WTC11 (cell line): ENCODE data around the gene KARS1. TPM values are rescaled to one million over a fixed set of nuclear protein-coding genes. Genes with fewer than 3 reads are reported as not detected.

Source experiments
- ATAC-seq: fragments of 200-7000 bp; cut with Tn5 transposase; 2 replicates; pipeline ENCODE4 v1.10.0; 2021; ENCODE audit warnings: mild to moderate bottlenecking, moderate library complexity
- CTCF ChIA-PET: fragments of 300-600 bp; sonication (Branson Sonifier 250); formaldehyde crosslinking; loops from one replicate; lab custom pipeline; 2021; ENCODE audit warnings: antibody characterized with exemption; lab: Charles Lee
- POLR2A ChIA-PET: fragments of 350-600 bp; sonication (Branson Sonifier 250); formaldehyde crosslinking; loops from one replicate; lab custom pipeline; 2021; ENCODE audit warnings: antibody characterized with exemption; lab: Charles Lee
- DNase-seq: peaks from one replicate; pipeline ENCODE4 v3.0.0; 2021; ENCODE audit warnings: low spot score
- H3K27ac Mint-ChIP-seq: 2 replicates; pipeline ENCODE4 v1.8.0; 2021; ENCODE audit warnings: mixed read lengths
- H3K27me3 Mint-ChIP-seq: 2 replicates; pipeline ENCODE4 v1.8.0; 2021; ENCODE audit warnings: low read depth, mild to moderate bottlenecking, moderate library complexity, mixed read lengths
- H3K36me3 Mint-ChIP-seq: 2 replicates; pipeline ENCODE4 v1.8.0; 2021; ENCODE audit warnings: mixed read lengths
- H3K4me1 Mint-ChIP-seq: 2 replicates; pipeline ENCODE4 v1.8.0; 2022; ENCODE audit warnings: mixed read lengths
- H3K4me3 Mint-ChIP-seq: 2 replicates; pipeline ENCODE4 v1.8.0; 2021; ENCODE audit warnings: mild to moderate bottlenecking, moderate library complexity, mixed read lengths
- H3K9me3 Mint-ChIP-seq: 2 replicates; pipeline ENCODE4 v1.8.0; 2021; ENCODE audit warnings: mixed read lengths
- E2F4 ChIP-seq: sonication (generic); formaldehyde crosslinking; IDR thresholded peaks from 2 replicates; pipeline ENCODE4 v1.8.1; 2022; ENCODE audit warnings: low read depth, mild to moderate bottlenecking, moderate library complexity, missing genetic modification reagents, borderline replicate concordance
- ESRRA ChIP-seq: sonication (generic); formaldehyde crosslinking; IDR thresholded peaks from 2 replicates; pipeline ENCODE4 v1.8.1; 2022; ENCODE audit warnings: mild to moderate bottlenecking, missing genetic modification reagents, borderline replicate concordance
- GABPB1 ChIP-seq: sonication (generic); formaldehyde crosslinking; IDR thresholded peaks from 2 replicates; pipeline ENCODE4 v1.8.1; 2023; ENCODE audit warnings: mild to moderate bottlenecking, missing genetic modification reagents
- GTF2I ChIP-seq: fragments of 250-450 bp; sonication (Bioruptor Pico); conservative IDR thresholded peaks from 2 replicates; pipeline ENCODE4 v1.4.0; 2021; ENCODE audit warnings: mild to moderate bottlenecking
- IRF1 ChIP-seq: sonication (generic); formaldehyde crosslinking; IDR thresholded peaks from 2 replicates; pipeline ENCODE4 v1.8.0; 2023; ENCODE audit warnings: missing genetic modification reagents
- KAT7 ChIP-seq: sonication (generic); formaldehyde crosslinking; IDR thresholded peaks from 2 replicates; pipeline ENCODE4 v1.8.1; 2023; ENCODE audit warnings: missing genetic modification reagents, mild to moderate bottlenecking, borderline replicate concordance
- NFATC4 ChIP-seq: fragments of 250-450 bp; sonication (Bioruptor Pico); IDR thresholded peaks from 2 replicates; pipeline ENCODE4 v1.9.0; 2021; ENCODE audit warnings: mild to moderate bottlenecking
- PRDM15 ChIP-seq: sonication (generic); formaldehyde crosslinking; IDR thresholded peaks from 2 replicates; pipeline ENCODE4 v1.8.0; 2022; ENCODE audit warnings: missing genetic modification reagents
- PREB ChIP-seq: sonication (generic); formaldehyde crosslinking; IDR thresholded peaks from 2 replicates; pipeline ENCODE4 v1.8.1; 2022; ENCODE audit warnings: mild to moderate bottlenecking, missing genetic modification reagents, moderate library complexity, borderline replicate concordance
- RELA ChIP-seq: sonication (generic); formaldehyde crosslinking; IDR thresholded peaks from 2 replicates; pipeline ENCODE4 v1.8.1; 2022; ENCODE audit warnings: missing genetic modification reagents, mild to moderate bottlenecking, borderline replicate concordance
- RORB ChIP-seq: fragments of 250-450 bp; sonication (Bioruptor Pico); IDR thresholded peaks from 2 replicates; pipeline ENCODE4 v1.9.0; 2021; ENCODE audit warnings: mild to moderate bottlenecking
- TCF7 ChIP-seq: sonication (generic); formaldehyde crosslinking; IDR thresholded peaks from 2 replicates; pipeline ENCODE4 v1.8.0; 2022; ENCODE audit warnings: mild to moderate bottlenecking, low read depth, missing genetic modification reagents, moderate library complexity
- ZNF121 ChIP-seq: sonication (generic); formaldehyde crosslinking; IDR thresholded peaks from 2 replicates; pipeline ENCODE4 v1.8.0; 2023; ENCODE audit warnings: missing genetic modification reagents
- ZNF263 ChIP-seq: sonication (generic); formaldehyde crosslinking; IDR thresholded peaks from 2 replicates; pipeline ENCODE4 v1.8.1; 2022; ENCODE audit warnings: low read depth, mild to moderate bottlenecking, moderate library complexity, missing genetic modification reagents
- total RNA-seq: library from RNA; stranded (reverse); gene quantifications from 3 replicates; pipeline ENCODE4 v1.2.3, GENCODE V29; 2021

The KARS1 gene
- total RNA-seq, 1 experiment from 2014 or later = 199 TPM

GRCh38 chr16:75628351-75628750 is 19.1 kb downstream of the KARS1 start (continued):
- no peak for TF ChIP-seq NFATC4 (CRISPR knock-in tag)

GRCh38 chr16:75627851-75628250 is 19.6 kb downstream of the KARS1 start:
- Mint-ChIP-seq H3K9me3 (no peaks in the 10 kb centered on the region), H3K27me3 (no peaks in the 10 kb centered on the region), H3K4me1 (no peaks in the 10 kb centered on the region), H3K4me3 (no peak overlapping the region)
- DNase-seq = no peak
- POLR2A ChIA-PET = interaction anchor here (0.5 kb wide), 1 partner anchor 12 kb away, joined by 4 read pairs; no protein-coding TSS in a partner anchor
- TF ChIP-seq GTF2I (CRISPR knock-in tag) = no peak
- TF ChIP-seq, all 79 proteins: peak for 0
- peaks cover 68% of the 10 kb centered on the region for H3K36me3 Mint-ChIP-seq
- no peak for ATAC-seq
- H3K27ac Mint-ChIP-seq = no peak overlapping the region
- CTCF ChIA-PET = no interaction called here

GRCh38 chr16:75626806-75627205 is 20.7 kb downstream of the KARS1 start:
- Mint-ChIP-seq H3K4me3 (no peak overlapping the region), H3K27ac (no peak overlapping the region), H3K9me3 (no peaks in the 10 kb centered on the region), H3K36me3 (peaks cover 61% of the 10 kb centered on the region), H3K4me1 (peaks cover 6% of the 10 kb centered on the region), H3K27me3 (no peaks in the 10 kb centered on the region)
- CTCF ChIA-PET = no interaction called here
- POLR2A ChIA-PET = no interaction called here
- no peak for DNase-seq
- no peak for TF ChIP-seq RELA
- ATAC-seq = no peak

- no peaks in the 10 kb centered on the region for H3K27me3 Mint-ChIP-seq
- DNase-seq = no peak
- no peaks in the 10 kb centered on the region for H3K9me3 Mint-ChIP-seq
- ChIA-PET CTCF (no interaction called here), POLR2A (no interaction called here)
- no peak for TF ChIP-seq TCF7
- TF ChIP-seq ESRRA = no peak
- no peak for TF ChIP-seq KAT7 (CRISPR knock-in tag)
- no peak for TF ChIP-seq ZNF263 (CRISPR knock-in tag)
- no peak for TF ChIP-seq IRF1 (CRISPR knock-in tag)
- TF ChIP-seq RELA = no peak
- no peak for TF ChIP-seq E2F4
- TF ChIP-seq PRDM15 (CRISPR knock-in tag) = no peak
- TF ChIP-seq ZNF121 (CRISPR knock-in tag) = no peak
- TF ChIP-seq PREB (CRISPR knock-in tag) = no peak
- no peak for TF ChIP-seq GABPB1
- TF ChIP-seq RORB (CRISPR knock-in tag) = no peak
- no peak for ATAC-seq
- no peak overlapping the region for H3K4me3 Mint-ChIP-seq
- peaks cover 15% of the 10 kb centered on the region for H3K4me1 Mint-ChIP-seq
- H3K36me3 Mint-ChIP-seq = peaks cover 55% of the 10 kb centered on the region
- H3K27ac Mint-ChIP-seq = peak overlapping the region; percentile 16; the same call in 1 of the 2 replicates
Observed at GRCh38 chr16:75624921-75625334, 22.5 kb downstream of the KARS1 start.
